Neuronal stem cell (in vitro differentiated cells): ENCODE data around the gene PRKAG1.
A peak's percentile ranks its signal among the peaks of the same experiment; 100 is the strongest.

Experiments
- DNase-seq: peaks from one replicate; pipeline ENCODE4 v3.0.0-alpha.2; 2013; ENCODE audit warnings: low spot score
- H2AFZ ChIP-seq: one replicate; pipeline ENCODE4 v1.6.1; 2013; ENCODE audit warnings: mild to moderate bottlenecking, low read length, inconsistent platforms
- H2AK5ac ChIP-seq: 2 replicates; pipeline ENCODE4 v1.6.1; 2013; ENCODE audit warnings: low read depth, mild to moderate bottlenecking, inconsistent platforms, low read length, moderate library complexity, mixed read lengths
- H2BK120ac ChIP-seq: 2 replicates; pipeline ENCODE4 v1.6.1; 2013; ENCODE audit warnings: low read depth, mild to moderate bottlenecking, inconsistent platforms, low read length, moderate library complexity, mixed read lengths
- H2BK12ac ChIP-seq: one replicate; pipeline ENCODE4 v1.6.1; 2013; ENCODE audit warnings: low read length, inconsistent platforms
- H2BK15ac ChIP-seq: 2 replicates; pipeline ENCODE4 v1.6.1; 2013; ENCODE audit warnings: mild to moderate bottlenecking, low read length, inconsistent platforms, mixed read lengths
- H2BK5ac ChIP-seq: one replicate; pipeline ENCODE4 v1.6.1; 2013; ENCODE audit warnings: inconsistent platforms, mild to moderate bottlenecking, low read length, moderate library complexity
- H3K14ac ChIP-seq: one replicate; pipeline ENCODE4 v1.6.1; 2013; ENCODE audit warnings: low read length, inconsistent platforms
- H3K18ac ChIP-seq: 2 replicates; pipeline ENCODE4 v1.6.1; 2013; ENCODE audit warnings: low read length, inconsistent platforms
- H3K23ac ChIP-seq: 2 replicates; pipeline ENCODE4 v1.6.1; 2013; ENCODE audit warnings: low read depth, mild to moderate bottlenecking, mixed read lengths, low read length, inconsistent platforms; ENCODE audit not compliant: poor library complexity
- H3K27ac ChIP-seq: replicated peaks from 3 replicates; pipeline ENCODE4 v1.5.1; 2013; ENCODE audit warnings: low read length, inconsistent platforms
- H3K27me3 ChIP-seq, 3 experiments: 2 replicates each; pipeline ENCODE4 v1.6.1; 2013; ENCODE audit warnings: low read length in 3 of 3, mild to moderate bottlenecking in 2 of 3, inconsistent platforms in 1 of 3, low read depth in 1 of 3, mixed read lengths in 1 of 3, moderate library complexity in 1 of 3; ENCODE audit not compliant: control insufficient read depth in 3 of 3, insufficient read depth in 3 of 3
- H3K36me3 ChIP-seq, 2 donors: replicated peaks in 1 of 2; 2 replicates each; pipeline ENCODE4 v1.6.1; 2013; ENCODE audit warnings: low read length in 2 of 2; ENCODE audit not compliant: control insufficient read depth in 2 of 2, insufficient read depth in 2 of 2
- H3K4ac ChIP-seq: 2 replicates; pipeline ENCODE4 v1.6.1; 2013; ENCODE audit warnings: inconsistent platforms, mild to moderate bottlenecking, low read length, moderate library complexity
- H3K4me1 ChIP-seq, 2 donors: 1 replicate in 1 of 2; 2 replicates in 1 of 2; pipeline ENCODE4 v1.6.1; 2013; ENCODE audit warnings: low read length in 2 of 2, low read depth in 1 of 2; ENCODE audit not compliant: control insufficient read depth in 2 of 2, insufficient read depth in 1 of 2
- H3K4me2 ChIP-seq: one replicate; pipeline ENCODE4 v1.6.1; 2013; ENCODE audit warnings: mild to moderate bottlenecking, low read length, inconsistent platforms; ENCODE audit not compliant: insufficient read depth, poor library complexity, severe bottlenecking
- H3K4me3 ChIP-seq, 2 donors: 2 replicates each; pipeline ENCODE4 v1.5.1; 2013; ENCODE audit warnings: low read length in 2 of 2, mild to moderate bottlenecking in 2 of 2, inconsistent platforms in 1 of 2, moderate library complexity in 1 of 2
- H3K79me1 ChIP-seq: one replicate; pipeline ENCODE4 v1.6.1; 2013; ENCODE audit warnings: low read depth, mild to moderate bottlenecking, inconsistent platforms, low read length, moderate library complexity
- H3K9ac ChIP-seq: one replicate; pipeline ENCODE4 v1.6.1; 2013; ENCODE audit warnings: mild to moderate bottlenecking, low read depth, low read length, inconsistent platforms; ENCODE audit not compliant: poor library complexity
- H3K9me3 ChIP-seq, 2 donors: replicated peaks in 1 of 2; 2 replicates each; pipeline versions ENCODE3 to v1.6.1; 2013; ENCODE audit warnings: low read length in 2 of 2, mild to moderate bottlenecking in 2 of 2, inconsistent platforms in 1 of 2, low read depth in 1 of 2, mixed read lengths in 1 of 2, moderate library complexity in 1 of 2; ENCODE audit not compliant: control insufficient read depth in 2 of 2, insufficient read depth in 1 of 2
- H4K8ac ChIP-seq: one replicate; pipeline ENCODE4 v1.6.1; 2013; ENCODE audit warnings: low read depth, mild to moderate bottlenecking, inconsistent platforms, low read length, moderate library complexity
- H4K91ac ChIP-seq: one replicate; pipeline ENCODE4 v1.6.1; 2013; ENCODE audit warnings: low read length, low read depth, mild to moderate bottlenecking, inconsistent platforms; ENCODE audit not compliant: poor library complexity
- WGBS, 2 donors: extraction: QIAGEN DNeasy Blood & Tissue Kit; methylation state at CpG; one replicate each; pipeline ENCODE4 v1.1.7; 2013; ENCODE audit warnings: missing lambda C conversion rate in 2 of 2, mixed read lengths in 1 of 2; ENCODE audit not compliant: insufficient read length in 2 of 2, insufficient replicate concordance in 1 of 2; ENCODE audit errors: extremely low coverage in 2 of 2; 5-methylcytosine and 5-hydroxymethylcytosine counted together

The PRKAG1 gene

GRCh38 chr12:49043241-49043640 is 24.7 kb upstream of the PRKAG1 start:
- Histone ChIP-seq H2BK120ac (no peak overlapping the region), H3K4me1 (no peaks in the 10 kb centered on the region), H2AK5ac (no peak overlapping the region), H3K36me3 (peaks cover 79 to 100% of the 10 kb centered on the region in 2 donors), H2AFZ (no peak overlapping the region), H3K23ac (no peak overlapping the region), H4K8ac (no peak overlapping the region), H3K18ac (no peak overlapping the region), H3K4me2 (no peak overlapping the region), H2BK12ac (no peak overlapping the region), H3K79me1 (peaks cover 14% of the 10 kb centered on the region), H2BK5ac (no peak overlapping the region), H3K9me3 (no peaks in the 10 kb centered on the region), H3K27me3 (no peaks in the 10 kb centered on the region), H3K4ac (no peak overlapping the region), H3K14ac (no peak overlapping the region), H3K4me3 (no peak overlapping the region), H4K91ac (no peak overlapping the region), H2BK15ac (no peak overlapping the region), H3K9ac (no peak overlapping the region), H3K27ac (no peak overlapping the region)
- no CpG with 5 or more reads among the region's 4 CpGs for WGBS, 2 donors
- no peak for DNase-seq

GRCh38 chr12:49041881-49042484 is 23.4 kb upstream of the PRKAG1 start:
- Histone ChIP-seq H2BK12ac (no peak overlapping the region), H3K27ac (no peak overlapping the region), H3K23ac (no peak overlapping the region), H3K9ac (no peak overlapping the region), H3K27me3 (no peaks in the 10 kb centered on the region), H2AK5ac (no peak overlapping the region), H3K4me3 (no peak overlapping the region), H3K4ac (no peak overlapping the region), H2BK5ac (no peak overlapping the region), H3K4me2 (no peak overlapping the region), H3K9me3 (no peaks in the 10 kb centered on the region), H3K18ac (no peak overlapping the region), H3K4me1 (no peaks in the 10 kb centered on the region), H4K91ac (no peak overlapping the region), H3K79me1 (peaks cover 23% of the 10 kb centered on the region), H3K14ac (no peak overlapping the region), H2BK120ac (no peak overlapping the region), H2AFZ (no peak overlapping the region), H3K36me3 (peaks cover 83 to 100% of the 10 kb centered on the region in 2 donors), H2BK15ac (no peak overlapping the region), H4K8ac (no peak overlapping the region)
- DNase-seq: no peak
- WGBS, 2 donors: no CpG with 5 or more reads among the region's 18 CpGs

GRCh38 chr12:49041036-49041880 is 22.7 kb upstream of the PRKAG1 start:
- H3K14ac ChIP-seq: no peak overlapping the region
- H2BK15ac ChIP-seq: no peak overlapping the region
- no peak overlapping the region for H3K23ac ChIP-seq
- H2BK5ac ChIP-seq: no peak overlapping the region
- H2AK5ac ChIP-seq: no peak overlapping the region
- no peak overlapping the region for H3K4ac ChIP-seq
- H3K4me2 ChIP-seq: no peak overlapping the region
- no peak overlapping the region for H4K8ac ChIP-seq
- no peaks in the 10 kb centered on the region for H3K4me1 ChIP-seq
- no peak overlapping the region for H3K4me3 ChIP-seq
- H3K79me1 ChIP-seq: peaks cover 21% of the 10 kb centered on the region
- peaks cover 80 to 99% of the 10 kb centered on the region in 2 donors for H3K36me3 ChIP-seq
- no peak overlapping the region for H4K91ac ChIP-seq
- peak overlapping the region; percentile 21 for H3K9ac ChIP-seq
- H3K27me3 ChIP-seq: no peaks in the 10 kb centered on the region
- H3K9me3 ChIP-seq: no peaks in the 10 kb centered on the region
- H2BK120ac ChIP-seq: no peak overlapping the region
- WGBS, 2 donors: no CpG with 5 or more reads among the region's 31 CpGs
- no peak for DNase-seq
- no peak overlapping the region for H3K18ac ChIP-seq
- H2BK12ac ChIP-seq: no peak overlapping the region
- no peak overlapping the region for H2AFZ ChIP-seq
- H3K27ac ChIP-seq: no peak overlapping the region

- Histone ChIP-seq H2BK12ac (no peak overlapping the region), H3K9me3 (no peaks in the 10 kb centered on the region), H4K91ac (no peak overlapping the region), H3K27me3 (no peaks in the 10 kb centered on the region), H3K79me1 (peaks cover 21% of the 10 kb centered on the region), H3K36me3 (peaks cover 72 to 99% of the 10 kb centered on the region in 2 donors), H3K4me3 (no peak overlapping the region), H2BK120ac (no peak overlapping the region), H3K18ac (no peak overlapping the region), H2BK15ac (no peak overlapping the region), H3K9ac (peak overlapping the region; percentile 12), H2BK5ac (no peak overlapping the region), H3K4me1 (no peaks in the 10 kb centered on the region), H3K27ac (no peak overlapping the region), H3K14ac (no peak overlapping the region), H2AFZ (no peak overlapping the region), H2AK5ac (no peak overlapping the region), H4K8ac (peak overlapping the region; percentile 48), H3K4me2 (no peak overlapping the region), H3K23ac (no peak overlapping the region), H3K4ac (no peak overlapping the region)
- DNase-seq: no peak
- WGBS, 2 donors: no CpG with 5 or more reads among the region's 14 CpGs
These were observed 21.8 kb upstream of the PRKAG1 start for GRCh38 chr12:49040364-49040855.
